OCI-LY7 (cell line): Measurements from ENCODE around the gene CCDC78.

ENCODE experiments used
- CTCF ChIP-seq: fragments of 200-600 bp; sonication (generic); conservative IDR thresholded peaks from 2 replicates; pipeline ENCODE4 v1.5.1; 2014; ENCODE audit warnings: mild to moderate bottlenecking, antibody characterized with exemption, low read length, moderate library complexity, mixed read lengths
- EZH2phosphoT487 ChIP-seq: fragments of 200-600 bp; sonication (generic); IDR thresholded peaks from 2 replicates; pipeline ENCODE4 v1.6.1; 2018; ENCODE audit warnings: low read depth, borderline replicate concordance, mild to moderate bottlenecking, mixed run types, antibody characterized with exemption, low read length, moderate library complexity, mixed read lengths

- no peak for TF ChIP-seq CTCF
- no peak for TF ChIP-seq EZH2phosphoT487
Measured at GRCh38 chr16:674214-674881, 51.9 kb downstream of the CCDC78 start.
